Transverse colon (tissue), 3 donors: ENCODE measurements around the gene PAPOLB.
"Not testable (repeated sequence)": the region's sequence is repeated elsewhere in the genome, so short reads cannot be mapped to it uniquely, and the experiment has no call there.

Experiments used
- POLR2A ChIP-seq: fragments of 450-650 bp; IDR thresholded peaks from one replicate; pipeline ENCODE4 v1.6.1; 2016; ENCODE audit warnings: antibody characterized with exemption, mild to moderate bottlenecking, moderate library complexity
- TF ChIP-seq, protein P1 (sequence below), 5 experiments: fragments of 200-600 bp in 3 of 5; fragments of 450-650 bp in 2 of 5; sonication (generic) in 3 of 5; IDR thresholded peaks; 1 replicate in 2 of 5; 2 replicates in 3 of 5; pipeline ENCODE4 v1.5.1; 2016 to 2017; ENCODE audit warnings: antibody characterized with exemption in 5 of 5, inconsistent platforms in 3 of 5, mild to moderate bottlenecking in 2 of 5, moderate library complexity in 1 of 5

DNA sequence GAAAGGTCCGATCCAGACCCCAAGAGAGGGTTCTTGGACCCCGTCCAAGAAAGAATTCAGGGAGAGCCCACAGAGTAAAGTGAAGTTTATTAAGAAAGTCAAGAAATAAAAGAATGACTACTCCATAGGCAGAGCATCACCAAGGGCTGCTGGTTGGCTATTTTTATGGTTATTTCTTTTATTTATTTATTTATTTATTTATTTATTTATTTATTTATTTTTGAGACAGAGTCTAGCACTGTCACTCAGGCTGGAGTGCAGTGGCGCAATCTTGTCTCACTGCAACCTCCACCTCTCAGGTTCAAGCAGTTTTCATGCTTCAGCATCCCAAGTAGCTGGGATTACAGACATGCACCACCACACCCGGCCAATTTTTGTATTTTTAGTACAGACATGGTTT lies 31.4 kb upstream of the PAPOLB start:
- TF ChIP-seq, protein P1, sequence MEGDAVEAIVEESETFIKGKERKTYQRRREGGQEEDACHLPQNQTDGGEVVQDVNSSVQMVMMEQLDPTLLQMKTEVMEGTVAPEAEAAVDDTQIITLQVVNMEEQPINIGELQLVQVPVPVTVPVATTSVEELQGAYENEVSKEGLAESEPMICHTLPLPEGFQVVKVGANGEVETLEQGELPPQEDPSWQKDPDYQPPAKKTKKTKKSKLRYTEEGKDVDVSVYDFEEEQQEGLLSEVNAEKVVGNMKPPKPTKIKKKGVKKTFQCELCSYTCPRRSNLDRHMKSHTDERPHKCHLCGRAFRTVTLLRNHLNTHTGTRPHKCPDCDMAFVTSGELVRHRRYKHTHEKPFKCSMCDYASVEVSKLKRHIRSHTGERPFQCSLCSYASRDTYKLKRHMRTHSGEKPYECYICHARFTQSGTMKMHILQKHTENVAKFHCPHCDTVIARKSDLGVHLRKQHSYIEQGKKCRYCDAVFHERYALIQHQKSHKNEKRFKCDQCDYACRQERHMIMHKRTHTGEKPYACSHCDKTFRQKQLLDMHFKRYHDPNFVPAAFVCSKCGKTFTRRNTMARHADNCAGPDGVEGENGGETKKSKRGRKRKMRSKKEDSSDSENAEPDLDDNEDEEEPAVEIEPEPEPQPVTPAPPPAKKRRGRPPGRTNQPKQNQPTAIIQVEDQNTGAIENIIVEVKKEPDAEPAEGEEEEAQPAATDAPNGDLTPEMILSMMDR (IDR thresholded peaks at IDR 0.05), result not testable (repeated sequence)
- not testable (repeated sequence) for TF ChIP-seq POLR2A
